GM12874 (cell line): Measurements from ENCODE around the gene CCDC38.

ENCODE experiments used
- TF ChIP-seq, protein P1 (sequence below): IDR thresholded peaks from 2 replicates; pipeline ENCODE4 v1.5.1; 2011; ENCODE audit warnings: low read depth, mild to moderate bottlenecking, control low read depth, low read length, moderate library complexity; ENCODE audit not compliant: insufficient read depth

The CCDC38 gene

DNA sequence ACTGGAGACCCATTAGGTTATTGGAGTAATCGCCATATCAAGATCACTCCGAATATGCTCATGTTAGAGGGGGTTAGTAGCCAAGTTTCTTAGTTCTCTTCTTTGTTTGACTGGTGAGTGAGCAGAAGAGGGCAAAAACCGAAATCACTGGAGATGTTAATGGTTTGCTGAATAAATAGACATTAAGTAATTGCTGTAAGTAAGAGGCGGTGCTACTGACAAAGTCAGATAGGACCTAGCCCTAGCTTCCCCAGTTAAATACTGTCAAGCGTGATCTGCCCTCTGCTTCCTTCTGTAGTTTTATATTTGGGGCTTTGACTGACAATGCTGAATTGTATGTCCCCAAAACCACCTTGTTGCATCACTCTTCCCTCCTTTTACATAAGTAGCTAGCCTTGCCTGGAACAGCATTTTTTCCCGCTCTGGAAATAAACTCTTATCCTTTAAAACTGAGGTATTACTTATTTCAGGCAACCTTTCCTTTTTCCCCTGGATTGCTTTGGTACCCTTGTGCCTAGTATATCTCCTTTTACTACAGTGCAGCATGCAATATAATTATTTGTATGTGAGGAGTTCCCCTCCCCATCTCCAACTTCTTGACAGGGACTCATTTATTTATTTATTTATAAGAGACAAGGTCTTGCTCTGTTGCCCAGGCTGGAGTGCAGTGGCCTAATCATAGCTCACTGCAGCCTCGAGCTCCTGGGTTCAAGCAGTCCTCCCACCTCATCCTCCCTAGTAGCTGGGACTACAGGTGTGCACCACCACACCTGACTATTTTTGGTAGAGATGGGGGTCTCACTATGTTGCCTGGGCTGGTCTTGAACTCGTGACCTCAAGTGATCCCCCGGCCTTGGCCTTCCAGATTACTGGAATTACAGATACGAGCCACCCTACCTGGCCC lies 82.2 kb downstream of the CCDC38 start:
- TF ChIP-seq, protein P1, sequence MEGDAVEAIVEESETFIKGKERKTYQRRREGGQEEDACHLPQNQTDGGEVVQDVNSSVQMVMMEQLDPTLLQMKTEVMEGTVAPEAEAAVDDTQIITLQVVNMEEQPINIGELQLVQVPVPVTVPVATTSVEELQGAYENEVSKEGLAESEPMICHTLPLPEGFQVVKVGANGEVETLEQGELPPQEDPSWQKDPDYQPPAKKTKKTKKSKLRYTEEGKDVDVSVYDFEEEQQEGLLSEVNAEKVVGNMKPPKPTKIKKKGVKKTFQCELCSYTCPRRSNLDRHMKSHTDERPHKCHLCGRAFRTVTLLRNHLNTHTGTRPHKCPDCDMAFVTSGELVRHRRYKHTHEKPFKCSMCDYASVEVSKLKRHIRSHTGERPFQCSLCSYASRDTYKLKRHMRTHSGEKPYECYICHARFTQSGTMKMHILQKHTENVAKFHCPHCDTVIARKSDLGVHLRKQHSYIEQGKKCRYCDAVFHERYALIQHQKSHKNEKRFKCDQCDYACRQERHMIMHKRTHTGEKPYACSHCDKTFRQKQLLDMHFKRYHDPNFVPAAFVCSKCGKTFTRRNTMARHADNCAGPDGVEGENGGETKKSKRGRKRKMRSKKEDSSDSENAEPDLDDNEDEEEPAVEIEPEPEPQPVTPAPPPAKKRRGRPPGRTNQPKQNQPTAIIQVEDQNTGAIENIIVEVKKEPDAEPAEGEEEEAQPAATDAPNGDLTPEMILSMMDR = no peak

DNA sequence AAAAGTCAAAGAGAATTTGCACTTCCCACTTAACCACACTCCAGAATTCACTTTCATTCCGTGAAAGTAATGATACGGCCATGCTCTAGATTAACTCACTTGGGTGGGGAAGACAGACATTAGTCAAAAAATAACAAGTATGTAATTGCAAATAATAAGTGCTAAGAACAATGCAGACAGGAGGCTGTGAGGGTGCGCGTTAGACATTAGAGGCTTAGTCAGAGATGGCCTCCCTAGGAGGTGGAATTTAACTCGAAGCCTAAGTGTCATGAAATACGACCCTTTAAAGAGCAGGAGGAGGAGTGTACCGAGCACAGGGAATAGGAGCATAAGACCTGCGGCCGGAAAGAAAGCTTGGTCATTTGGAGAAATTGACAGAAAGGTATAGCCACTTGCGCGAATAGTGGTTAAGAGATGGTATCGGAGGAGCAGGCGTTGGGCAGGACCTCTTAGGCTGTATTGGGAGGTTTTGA lies 83.0 kb downstream of the CCDC38 start:
- TF ChIP-seq, protein P1 = no peak

DNA sequence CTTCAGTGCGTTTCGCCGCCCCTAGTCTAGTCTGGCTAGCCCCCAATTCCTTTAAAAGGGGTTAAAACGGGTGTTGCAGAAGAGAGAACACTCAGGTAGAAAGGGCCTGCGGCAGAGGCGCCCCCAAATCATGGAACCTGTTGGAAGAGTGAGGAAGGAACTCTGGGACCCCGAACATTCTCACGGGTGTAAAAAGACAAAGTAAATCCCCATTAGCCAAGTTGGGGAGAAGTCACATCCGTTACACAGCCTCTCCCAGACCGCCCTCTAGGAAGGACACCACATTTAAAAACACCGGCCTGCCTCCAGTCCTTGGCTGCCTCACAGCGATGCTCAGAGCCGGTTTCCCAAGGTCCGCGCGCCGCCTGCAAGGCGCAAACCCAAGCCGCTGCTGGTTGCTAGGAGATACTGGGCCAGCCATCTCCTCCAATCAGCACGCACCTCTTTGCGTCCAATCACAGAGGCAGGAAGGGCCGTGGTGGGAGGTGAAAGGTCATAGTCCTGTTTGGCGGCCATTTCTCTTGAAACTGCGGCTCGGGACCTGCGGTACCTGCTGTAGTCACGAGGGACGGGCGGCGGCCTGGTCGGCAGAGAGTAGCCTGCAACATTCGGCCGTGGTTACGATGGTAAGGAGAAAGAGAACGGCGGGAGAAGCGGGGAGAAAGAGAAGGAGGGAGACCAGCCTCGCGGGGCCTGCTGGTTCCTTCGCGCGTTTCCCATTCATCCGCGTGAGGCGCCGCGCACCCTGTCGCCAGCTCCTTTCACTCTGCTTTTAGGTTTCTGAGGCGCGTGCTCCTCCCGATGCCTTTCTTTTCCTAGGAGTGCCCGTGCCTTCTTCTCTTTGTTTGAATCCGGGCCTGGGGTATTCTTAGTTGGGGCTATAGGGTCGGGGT lies 83.7 kb downstream of the CCDC38 start, which contains the start of gene SNRPF:
Gene SNRPF, plus strand, starts transcription at position 502 of the 893 bp plus-strand sequence. Its CDS starts 122 bp downstream, at position 624.
- TF ChIP-seq, protein P1 = no peak; the same call in 1 of the 2 replicates

DNA sequence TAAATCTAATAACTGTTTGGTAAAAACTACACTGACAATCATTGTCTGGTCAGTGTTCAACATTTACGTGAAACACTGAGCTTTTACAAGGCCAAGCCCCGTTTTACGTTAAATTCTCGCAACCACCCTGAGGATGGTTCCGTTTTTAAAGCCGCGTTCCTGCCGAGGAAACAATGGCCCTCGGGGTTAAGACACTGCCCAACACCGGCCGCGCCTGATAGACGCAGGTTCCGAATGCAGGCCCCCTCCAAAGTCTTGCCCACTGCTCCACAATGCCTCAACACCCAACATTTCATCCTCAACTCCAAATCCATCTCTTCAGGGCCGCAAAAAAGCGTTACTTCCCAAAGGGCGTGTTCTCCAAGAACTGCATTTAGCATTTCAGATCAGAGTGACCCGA lies 84.6 kb downstream of the CCDC38 start:
- TF ChIP-seq, protein P1 = no peak

DNA sequence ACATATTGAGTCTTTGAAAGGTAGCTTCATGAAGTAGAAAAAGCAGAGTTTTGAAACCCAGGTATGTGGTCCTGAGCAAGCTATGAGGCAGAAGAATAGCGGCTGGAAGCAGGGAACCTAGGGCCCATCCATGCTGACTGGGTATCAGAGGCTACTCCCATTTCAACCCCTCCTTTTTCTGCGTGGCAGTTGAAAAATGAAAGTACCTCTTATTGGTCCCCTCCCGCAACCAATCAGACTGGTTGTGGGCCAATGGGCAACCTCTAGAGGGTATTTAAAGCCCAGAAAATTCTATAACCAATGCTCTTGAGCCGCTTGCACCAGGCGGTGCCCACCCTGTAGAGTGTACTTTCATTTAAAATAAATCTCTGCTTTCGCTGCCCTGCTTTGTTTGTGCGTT lies 85.3 kb downstream of the CCDC38 start:
- TF ChIP-seq, protein P1 = no peak

DNA sequence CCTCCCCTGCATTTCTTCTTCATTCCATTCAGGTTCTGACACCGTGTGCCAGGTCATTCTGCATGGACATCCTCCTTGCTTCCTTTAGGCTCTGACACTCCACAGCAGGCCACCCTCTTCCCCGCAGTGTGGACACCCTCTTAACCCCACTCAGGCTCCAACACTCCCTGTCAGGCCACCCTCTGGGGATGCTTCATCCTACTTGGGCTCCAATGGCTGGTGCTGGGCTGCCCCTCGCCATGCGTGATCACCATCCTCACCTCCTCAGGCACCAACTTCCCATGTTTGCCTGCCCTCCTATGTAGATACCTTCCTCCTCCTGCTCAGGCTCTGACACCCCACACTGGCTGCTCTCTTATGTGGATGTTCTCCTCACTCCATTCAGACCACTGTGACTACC lies 90.3 kb downstream of the CCDC38 start:
- TF ChIP-seq, protein P1 = no peak

DNA sequence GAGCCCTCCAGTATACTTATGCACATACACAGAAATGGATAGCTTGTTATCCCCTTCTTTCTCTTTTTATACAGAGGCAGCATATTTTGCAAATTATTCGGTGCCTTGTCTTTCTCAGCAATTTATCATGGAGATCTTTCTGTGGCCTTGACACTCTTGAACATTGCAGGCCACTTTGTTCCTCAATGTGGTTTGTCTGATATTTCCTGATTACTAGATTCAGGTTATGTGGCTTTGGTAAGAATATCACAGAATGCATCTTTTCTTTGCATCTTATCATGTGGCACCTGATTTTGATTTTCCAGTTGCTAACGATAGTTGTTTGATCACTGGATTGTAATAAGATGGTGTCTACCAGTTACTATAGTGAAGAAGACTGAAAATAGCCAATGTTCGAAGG lies 90.8 kb downstream of the CCDC38 start:
- TF ChIP-seq, protein P1 = no peak
